ENCODE measurements around the gene CYSTM1. TPM values are rescaled to one million over a fixed set of nuclear protein-coding genes. Genes with fewer than 3 reads are reported as not detected.
A peak's percentile ranks its signal among the peaks of the same experiment; 100 is the strongest.
"Not testable (repeated sequence)": the region's sequence is repeated elsewhere in the genome, so short reads cannot be mapped to it uniquely, and the experiment has no call there.

CYSTM1 gene
- total RNA-seq, 2 donors from 2014 or later: 61.7 to 74.6 TPM

DNA sequence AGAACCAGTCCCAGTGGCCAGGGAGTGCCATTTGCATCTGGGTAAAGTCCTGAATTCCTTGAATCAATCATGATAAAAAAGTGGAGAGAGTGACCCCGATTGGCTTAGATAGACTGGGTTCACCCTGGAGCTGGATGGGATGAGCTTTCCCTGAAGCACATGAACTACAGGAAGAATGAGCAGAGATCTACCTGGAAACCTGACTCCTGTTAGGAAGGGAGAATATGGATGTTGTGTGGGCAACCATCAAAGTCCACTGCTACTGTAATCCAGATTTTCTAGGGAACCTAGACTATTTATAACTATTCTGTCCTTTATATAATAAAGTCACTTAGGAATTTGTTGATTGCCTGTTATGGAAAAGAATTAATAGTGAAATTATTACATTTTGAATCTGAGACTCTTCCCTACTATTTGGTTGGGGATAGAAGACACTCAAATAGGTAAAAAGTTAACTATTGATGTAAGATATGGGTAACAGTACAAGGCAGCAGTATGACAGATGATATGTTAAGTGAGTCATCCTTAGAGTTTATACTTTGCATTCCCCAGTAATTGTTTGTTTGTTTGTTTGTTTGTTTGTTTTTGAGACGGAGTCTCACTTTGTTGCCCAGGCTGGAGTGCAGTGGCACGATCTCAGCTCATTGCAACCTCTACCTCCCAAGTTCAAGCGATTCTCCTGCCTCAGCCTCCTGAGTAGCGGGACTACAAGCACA, 17.9 kb downstream of the CYSTM1 start:
- intact Hi-C loops (cut with DNase I): no loop called here
- DNase-seq (no peak), ATAC-seq (no peak)

DNA sequence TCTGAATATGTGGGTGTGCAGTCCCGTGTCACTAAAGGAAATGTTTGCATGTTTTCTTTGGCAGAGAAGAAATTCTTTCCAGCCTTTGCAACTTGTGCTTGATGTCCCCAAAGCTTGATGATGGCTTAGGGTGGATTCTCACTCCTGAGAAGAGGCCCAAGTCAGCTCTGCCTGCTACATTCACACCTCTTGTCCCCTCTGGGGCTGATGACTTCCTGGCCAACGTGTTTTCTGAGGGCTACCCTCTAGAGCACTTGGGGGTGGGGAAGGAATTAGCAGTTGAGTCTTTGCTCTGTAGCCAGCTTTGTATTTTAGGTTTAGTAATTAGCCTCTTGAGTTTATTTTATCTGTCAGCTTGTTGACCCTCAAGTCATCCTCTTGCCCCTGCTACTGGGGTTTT, 19.7 kb downstream of the CYSTM1 start:
- DNase-seq (no peak), ATAC-seq (no peak)
- intact Hi-C loops (cut with DNase I): no loop called here

DNA sequence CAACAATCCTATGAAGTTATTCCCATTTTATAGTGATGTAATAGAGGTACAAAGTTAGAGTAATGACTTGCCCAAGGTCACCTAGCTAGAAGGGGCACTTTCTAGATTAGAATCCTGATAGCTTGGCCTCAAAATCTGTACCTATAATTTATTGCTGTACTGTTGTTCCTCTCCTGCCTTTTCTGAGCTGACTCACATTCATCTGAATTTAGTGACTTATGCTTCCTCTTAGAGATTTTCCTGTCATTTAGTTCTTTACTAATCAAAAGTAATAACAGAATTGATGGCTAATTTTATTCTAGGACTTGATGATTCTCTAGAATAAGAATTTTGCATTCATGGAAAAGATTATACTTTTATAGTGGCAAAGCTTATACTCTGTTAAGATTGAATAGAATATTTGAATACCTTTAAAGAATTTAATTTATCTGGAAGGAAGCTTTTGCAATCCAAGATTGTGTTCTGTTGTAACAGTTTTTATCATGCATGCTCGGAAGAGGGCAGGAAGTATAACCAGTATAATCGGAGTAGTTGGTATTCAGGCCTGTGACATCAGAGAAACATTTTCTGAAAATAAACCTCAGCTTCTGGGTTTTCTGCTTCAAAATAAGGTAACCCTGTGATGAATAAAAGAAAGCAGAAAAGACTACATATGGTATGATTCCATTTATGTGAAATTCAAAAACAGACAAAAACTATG, 21.3 kb downstream of the CYSTM1 start:
- intact Hi-C loops (cut with DNase I): no loop called here
- DNase-seq: no peak
- ATAC-seq: peak in 1 of 2 donors; percentile 22

DNA sequence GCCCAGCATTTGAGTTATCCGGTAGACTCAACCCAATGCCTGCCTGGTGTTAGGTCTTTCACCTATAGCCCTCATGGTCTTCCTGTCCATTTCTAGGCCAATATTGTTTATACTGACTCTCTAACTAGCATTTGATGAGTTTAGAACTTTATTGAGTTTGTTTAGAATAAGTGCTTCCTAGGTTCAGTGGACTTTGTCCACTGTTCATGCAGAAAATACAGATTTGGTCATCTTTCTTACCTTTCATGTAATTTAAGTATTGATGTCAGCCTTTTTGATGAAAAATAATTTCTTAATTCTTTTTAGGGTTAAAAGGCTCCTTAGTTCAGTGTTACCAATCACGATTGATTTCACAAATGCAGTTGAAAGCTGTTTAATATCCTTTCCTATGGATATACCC, 22.0 kb downstream of the CYSTM1 start:
- intact Hi-C loops (cut with DNase I): no loop called here
- DNase-seq: no peak
- no peak for ATAC-seq

DNA sequence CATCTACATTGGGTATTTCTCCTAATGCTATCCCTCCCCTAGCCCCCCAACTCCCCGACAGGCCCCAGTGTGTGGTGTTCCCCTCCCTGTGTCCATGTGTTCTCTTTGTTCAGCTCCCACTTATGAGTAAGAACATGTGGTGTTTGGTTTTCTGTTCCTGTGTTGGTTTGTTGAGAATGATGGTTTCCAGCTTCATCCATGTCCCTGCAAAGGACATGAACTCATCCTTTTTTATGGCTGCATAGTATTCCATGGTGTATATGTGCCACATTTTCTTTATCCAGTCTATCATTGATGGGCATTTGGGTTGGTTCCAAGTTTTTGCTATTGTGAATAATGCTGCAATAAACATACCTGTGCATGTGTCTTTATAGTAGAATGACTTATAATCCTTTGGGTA, 23.9 kb downstream of the CYSTM1 start:
- DNase-seq; ATAC-seq; intact Hi-C loops (cut with DNase I): not testable (repeated sequence)

DNA sequence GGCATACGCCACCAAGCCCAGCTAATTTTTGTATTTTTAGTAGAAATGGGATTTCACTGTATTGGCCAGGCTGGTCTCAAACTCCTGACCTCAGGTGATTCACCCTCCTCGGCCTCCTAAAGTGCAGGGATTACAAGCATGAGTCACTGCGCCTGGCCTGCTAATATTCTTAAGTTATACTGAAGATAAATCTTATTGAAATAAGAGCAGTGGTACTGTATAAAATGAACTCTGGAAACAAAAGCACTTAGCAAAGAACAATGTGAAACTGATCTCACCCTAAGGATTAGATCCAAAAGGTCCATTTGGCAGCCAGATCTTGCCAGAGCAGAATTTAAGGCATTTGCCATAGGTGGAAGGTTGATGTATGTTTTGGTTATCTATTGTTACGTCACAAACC, 27.1 kb downstream of the CYSTM1 start:
- ATAC-seq: no peak

DNA sequence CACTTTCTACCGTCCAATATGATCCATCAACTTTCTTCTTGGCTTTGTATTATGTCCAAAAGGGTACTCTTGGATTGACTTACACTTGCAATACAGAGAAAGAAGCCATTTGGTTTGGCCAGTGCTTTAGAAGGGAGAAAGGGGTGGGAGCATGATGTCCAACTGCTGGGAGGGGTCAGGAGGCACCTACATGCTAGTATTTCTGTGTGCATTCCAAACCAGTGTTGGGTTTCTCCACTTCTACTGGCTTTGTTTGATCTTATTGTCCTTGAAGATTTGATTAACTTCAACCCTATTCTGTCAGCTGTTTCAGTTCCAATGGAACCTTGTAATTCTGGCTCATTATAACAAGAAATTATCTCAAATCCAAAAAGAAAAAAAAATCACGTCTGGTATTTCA, 27.6 kb downstream of the CYSTM1 start:
- ATAC-seq (no peak), DNase-seq (no peak)
- intact Hi-C loops (cut with DNase I): no loop called here

More for the DNA sequence above, 27.1 kb downstream of the CYSTM1 start:
- intact Hi-C loops (cut with DNase I): no loop called here
- DNase-seq: no peak

DNA sequence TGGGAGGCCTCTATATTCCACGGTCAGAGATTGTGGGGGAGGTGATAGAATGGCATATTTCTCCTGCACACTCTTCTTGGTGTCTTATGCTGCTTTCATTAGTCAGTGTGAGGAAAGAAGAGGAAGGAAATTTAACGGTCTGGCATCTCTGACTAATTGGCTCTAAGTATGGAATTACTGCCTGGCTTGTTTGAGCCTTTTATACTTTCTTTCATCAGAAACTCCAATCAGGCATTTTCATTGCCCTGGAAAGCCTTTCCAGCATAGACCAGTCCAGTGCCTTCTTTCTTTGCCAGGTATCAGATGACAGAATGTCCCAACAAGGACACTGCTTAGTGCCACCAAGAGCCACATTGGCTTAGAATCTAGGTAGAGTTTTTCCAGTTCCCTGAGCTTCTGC, 30.2 kb downstream of the CYSTM1 start:
- DNase-seq: no peak
- intact Hi-C loops (cut with DNase I): no loop called here
- ATAC-seq: peak; percentile 65 to 75

DNA sequence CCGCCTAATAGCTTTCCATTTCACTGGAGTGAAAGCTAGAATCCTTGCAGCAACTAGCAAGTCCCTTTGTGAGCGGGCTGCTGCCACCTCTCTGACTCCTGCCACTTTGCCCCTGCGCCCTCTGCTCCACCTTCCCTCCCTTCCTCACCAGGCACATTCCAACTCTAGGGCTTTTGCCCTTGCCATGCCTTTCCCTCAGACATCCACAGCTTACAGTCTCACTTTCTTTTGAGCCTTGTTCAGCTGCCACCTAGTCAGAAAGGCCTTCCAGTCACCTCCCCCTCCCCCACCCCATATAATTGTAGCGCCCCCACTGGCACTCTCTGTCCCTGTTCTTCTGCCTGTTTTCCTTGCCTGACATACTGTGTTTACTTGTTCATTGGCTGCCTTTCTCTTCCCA, 31.0 kb downstream of the CYSTM1 start:
- intact Hi-C loops (cut with DNase I): no loop called here
- peak; percentile 25 to 37 for ATAC-seq
- DNase-seq: no peak

DNA sequence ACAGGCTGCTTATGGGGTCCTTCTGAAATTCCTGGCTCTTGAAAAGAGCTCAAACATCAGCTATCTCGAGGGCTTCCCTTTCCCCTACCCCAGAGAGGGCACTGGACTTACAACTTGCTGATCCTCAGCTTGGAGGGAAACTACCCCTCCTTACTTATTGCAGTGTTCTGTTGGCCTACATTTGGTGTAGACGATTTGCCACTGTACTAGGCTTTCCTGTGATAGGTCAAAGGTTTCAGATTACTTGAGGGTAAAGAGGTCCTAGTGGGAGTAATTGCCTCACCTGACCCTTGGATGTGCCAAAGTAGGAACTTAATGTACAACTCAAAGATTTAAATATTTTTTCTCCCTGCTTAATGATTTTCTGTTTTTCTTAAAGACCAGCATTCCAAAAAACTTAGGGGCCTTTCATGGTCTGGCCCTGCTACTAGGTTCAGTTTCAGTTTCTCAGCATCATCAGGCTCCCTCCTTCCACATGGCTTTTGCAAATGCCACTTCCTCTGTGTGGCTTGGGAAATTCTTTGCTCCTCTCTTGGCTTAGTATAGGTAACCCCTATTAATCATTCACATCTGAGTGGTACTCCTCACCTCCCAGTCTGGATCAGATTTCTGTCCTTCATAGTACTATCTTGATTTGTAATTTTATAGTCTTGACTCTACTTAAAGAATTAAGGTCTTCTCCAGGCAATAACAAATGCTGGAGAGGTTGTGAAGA, 32.4 kb downstream of the CYSTM1 start:
- DNase-seq (no peak), ATAC-seq (no peak)
- intact Hi-C loops (cut with DNase I): no loop called here

DNA sequence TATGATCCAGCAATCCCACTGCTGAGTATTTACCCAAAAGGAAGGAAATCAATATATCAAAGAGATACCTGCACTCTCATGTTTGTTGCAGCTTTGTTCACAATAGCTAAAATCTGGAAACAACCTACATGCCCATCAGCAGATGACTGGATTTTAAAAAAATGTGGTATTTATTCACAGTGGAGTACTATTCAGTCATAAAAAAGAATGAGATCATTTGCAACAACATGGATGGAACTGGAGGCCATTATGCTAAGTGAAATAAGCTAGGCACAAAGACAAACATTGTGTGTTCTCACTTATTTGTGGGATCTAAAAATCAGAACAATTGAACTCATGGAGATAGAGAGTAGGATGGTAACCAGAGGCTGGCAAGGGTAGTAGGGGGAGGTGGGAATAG, 33.1 kb downstream of the CYSTM1 start:
- ATAC-seq (no peak), DNase-seq (no peak)
- intact Hi-C loops (cut with DNase I): no loop called here

DNA sequence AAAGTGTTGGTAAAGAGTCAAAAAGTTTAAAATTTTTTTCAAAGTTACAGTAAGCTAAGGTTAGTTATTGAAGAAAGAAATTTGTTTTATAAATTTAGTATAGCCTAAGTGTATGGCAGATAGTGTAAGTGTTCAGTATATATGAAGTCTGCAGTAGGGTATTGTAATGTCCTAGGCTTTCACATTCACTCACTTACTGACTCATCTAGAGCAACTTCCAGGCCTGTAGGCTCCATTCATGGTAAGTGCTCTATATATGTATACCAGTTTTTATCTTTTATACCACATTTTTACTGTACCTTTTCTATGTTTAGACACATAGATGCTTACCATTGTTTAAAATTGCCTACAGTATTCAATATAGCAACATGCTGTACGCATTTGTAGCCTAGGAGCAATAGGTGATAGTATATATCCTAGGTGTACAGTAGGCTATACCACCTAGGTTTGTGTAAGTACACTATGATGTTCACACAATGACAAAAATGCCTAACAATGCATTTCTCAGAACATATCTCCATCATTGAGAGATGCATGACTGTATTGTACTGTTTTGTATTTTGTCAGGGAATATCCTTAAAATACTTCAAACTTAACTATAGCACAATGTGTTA, 38.5 kb downstream of the CYSTM1 start:
- ATAC-seq (no peak), DNase-seq (no peak)
- intact Hi-C loops (cut with DNase I): no loop called here

DNA sequence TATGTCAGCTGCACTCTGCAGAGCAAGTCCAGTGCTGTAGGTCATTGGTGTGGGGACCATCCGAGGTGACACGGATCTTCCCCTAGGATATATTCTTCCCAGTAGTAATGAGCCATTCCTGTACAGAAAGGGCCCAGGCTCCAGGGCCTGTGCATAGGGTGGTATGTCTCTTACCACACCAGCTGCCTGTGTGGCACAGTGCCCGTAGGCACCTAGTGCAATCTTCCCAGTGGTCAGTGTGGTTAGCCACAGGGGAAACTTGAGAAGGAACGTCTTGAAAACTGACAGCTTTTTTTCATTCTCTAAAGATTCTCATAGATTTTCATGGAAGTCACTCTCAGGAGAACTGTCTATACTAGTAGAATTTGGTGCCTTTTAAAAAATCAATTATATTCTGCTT, 39.8 kb downstream of the CYSTM1 start:
- DNase-seq: no peak
- intact Hi-C loops (cut with DNase I): no loop called here
- ATAC-seq: peak in 1 of 2 donors; percentile 12

DNA sequence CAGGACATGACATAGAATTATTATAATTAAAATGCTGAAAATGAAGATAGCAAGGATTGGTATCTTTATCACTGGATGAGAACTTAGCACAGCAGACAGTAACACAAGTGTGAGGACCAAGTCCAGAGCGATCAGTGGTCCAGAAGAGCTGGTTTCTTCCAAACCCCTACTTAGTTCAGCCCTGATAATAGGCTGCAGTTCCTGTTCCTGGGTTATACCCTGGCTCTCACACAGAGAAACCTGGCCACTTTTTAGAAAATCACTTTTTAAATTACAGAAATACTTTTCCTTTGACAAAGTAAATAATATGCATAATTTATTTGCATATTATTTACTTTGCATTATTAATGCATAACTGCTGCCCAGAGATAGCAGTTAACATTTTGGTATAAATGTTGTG, 40.3 kb downstream of the CYSTM1 start:
- ATAC-seq: no peak

DNA sequence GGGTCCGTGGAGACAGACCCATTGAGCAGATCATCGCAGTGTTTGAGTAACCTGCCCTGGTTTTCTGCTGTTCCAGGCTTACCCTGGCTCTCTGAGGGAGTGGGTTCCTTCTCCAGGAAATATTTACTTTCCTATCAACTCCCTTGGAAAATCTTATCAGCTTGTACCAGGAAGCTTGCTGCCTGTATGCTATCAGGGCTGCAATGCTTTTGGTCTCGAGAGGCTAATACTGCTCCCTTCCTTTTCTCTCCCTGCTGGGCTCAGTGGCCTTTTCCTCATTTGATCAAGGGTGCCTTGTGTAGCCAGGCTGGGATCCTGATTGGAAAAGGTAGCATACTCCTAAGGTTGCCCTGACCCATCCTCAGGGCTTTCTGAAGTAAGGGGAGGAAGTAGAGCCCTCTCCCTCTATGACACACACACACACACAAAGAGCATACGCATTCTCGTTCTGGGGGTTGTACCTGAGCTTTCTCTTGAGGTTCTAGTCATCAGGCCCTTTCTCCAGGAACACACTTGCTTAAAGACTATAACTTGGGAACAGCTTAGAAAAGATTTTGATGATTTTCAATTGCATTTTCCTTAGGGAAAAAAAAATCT, 41.6 kb downstream of the CYSTM1 start:
- DNase-seq: no peak
- intact Hi-C loops (cut with DNase I): no loop called here
- ATAC-seq: peak in 1 of 2 donors; percentile 13

More for the DNA sequence above, 40.3 kb downstream of the CYSTM1 start:
- intact Hi-C loops (cut with DNase I): no loop called here
- no peak for DNase-seq

DNA sequence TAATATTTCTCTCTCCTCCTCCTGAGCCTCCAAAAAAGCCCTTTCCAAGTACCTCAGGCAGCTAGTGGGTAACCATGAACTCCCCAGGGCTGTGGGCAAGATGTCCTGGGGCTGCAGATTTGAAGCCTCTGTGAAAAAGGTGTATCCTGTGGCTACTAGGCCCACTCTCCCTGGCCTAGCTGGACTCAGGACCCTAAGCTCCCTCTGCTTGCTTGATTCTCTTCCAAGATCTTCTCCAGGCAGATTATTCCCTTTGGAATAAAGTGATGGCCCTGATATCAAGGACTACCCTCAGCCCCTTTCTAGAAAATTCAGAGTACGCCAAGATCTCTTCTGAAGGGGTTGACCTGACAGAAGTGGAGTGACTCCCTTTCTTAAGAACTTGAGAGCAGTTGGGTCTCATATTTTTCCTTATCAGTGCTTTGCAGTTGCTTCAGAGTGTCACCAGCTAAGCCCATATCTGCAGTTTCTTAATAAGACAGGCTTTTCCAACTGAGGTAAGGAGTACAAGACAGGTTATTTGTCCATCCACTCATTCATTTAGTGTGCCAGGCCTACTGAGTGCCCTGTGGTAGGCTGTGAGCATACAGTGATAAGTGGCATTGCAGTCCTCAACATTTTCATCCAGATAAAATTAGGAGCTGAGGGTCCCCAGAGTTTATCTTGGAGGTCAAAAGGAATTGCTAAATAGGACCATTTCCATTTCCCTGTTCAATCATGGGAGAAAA, 42.5 kb downstream of the CYSTM1 start:
- ATAC-seq (no peak), DNase-seq (no peak)
- intact Hi-C loops (cut with DNase I): no loop called here

DNA sequence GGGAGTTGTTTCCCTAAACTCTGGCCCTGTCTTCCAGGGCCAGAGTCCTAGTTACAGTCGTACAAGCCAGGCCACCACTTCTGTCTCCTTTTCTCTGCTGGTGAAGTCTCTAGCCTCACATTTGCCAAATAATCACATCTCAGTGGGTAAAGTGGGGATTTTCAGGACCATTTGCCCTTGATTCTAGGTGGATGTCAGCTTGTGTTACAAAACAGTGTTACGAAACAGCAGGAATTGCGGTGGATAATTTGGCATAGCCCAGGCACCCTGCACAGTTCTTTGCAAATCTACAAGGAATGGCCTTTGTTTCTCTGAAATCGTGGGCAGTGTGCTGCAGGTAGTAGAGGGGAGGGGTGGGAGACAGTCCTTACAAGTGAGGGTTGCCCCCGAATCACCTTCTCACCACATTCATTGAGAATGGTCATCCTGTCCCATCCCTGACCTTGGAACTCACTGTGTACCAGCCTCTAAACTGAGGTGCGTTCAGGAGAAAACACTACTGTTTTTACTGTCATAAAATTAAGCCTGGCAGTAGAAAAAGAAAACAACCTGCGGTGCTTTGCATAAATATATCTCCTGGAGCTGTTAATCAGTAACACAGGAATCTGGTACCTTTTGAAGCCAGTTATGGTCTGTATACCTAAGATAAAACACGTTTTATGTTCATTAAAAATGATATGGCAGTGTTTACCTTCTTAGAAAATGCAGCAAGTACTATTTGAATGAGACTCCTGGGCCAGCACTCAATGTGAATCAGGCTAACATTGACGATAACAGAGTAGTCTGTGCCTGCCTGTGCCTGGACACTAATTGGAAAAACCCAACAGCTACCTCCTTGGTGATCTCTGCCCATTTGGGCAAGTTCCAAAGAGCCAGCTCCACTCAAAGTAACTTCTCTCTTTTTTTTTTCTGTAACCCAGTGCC, 44.3 kb downstream of the CYSTM1 start:
- ATAC-seq (peak; percentile 38 to 62), DNase-seq (no peak)
- intact Hi-C loops (cut with DNase I): no loop called here

All from left cardiac atrium (tissue), 4 donors.